IMR-90 (cell line): ENCODE data around the gene UCK2. TPM values are rescaled to one million over a fixed set of nuclear protein-coding genes. Genes with fewer than 3 reads are reported as not detected.

Source experiments
- ATAC-seq: fragments of 200-7000 bp; cut with Tn5 transposase; 2 replicates; pipeline ENCODE4 v1.9.1; 2020; ENCODE audit warnings: low read depth, mild to moderate bottlenecking, moderate library complexity
- BruUV-seq: library from RNA; stranded (reverse); fragments of 400-500 nt; replicated peaks from 2 replicates; lab custom pipeline; 2021; lab: Mats Ljungman, UMichigan
- CTCF ChIA-PET: fragments of 300-600 bp; formaldehyde crosslinking; extraction: SDS; loops from one replicate; lab custom pipeline; 2021; ENCODE audit warnings: antibody characterized with exemption; lab: Yijun Ruan, JAX
- POLR2A ChIA-PET: fragments of 300-600 bp; sonication (Branson Sonifier 250); formaldehyde crosslinking; loops from one replicate; lab custom pipeline; 2022; ENCODE audit warnings: antibody characterized with exemption; ENCODE audit not compliant: unreplicated experiment; lab: Charles Lee
- DNase-seq: peaks from one replicate; pipeline ENCODE4 v3.0.0; 2013
- H2AFZ ChIP-seq: replicated peaks from 2 replicates; pipeline ENCODE3; 2013; ENCODE audit warnings: low read length, mild to moderate bottlenecking; ENCODE audit not compliant: poor library complexity
- H2AK5ac ChIP-seq: 2 replicates; pipeline ENCODE4 v1.6.1; 2013; ENCODE audit warnings: low read depth, low read length, inconsistent platforms
- H2AK9ac ChIP-seq: replicated peaks from 2 replicates; pipeline ENCODE3; 2013; ENCODE audit warnings: mild to moderate bottlenecking, low read depth, low read length, moderate library complexity; ENCODE audit not compliant: poor library complexity
- H2BK120ac ChIP-seq: 2 replicates; pipeline ENCODE4 v1.6.1; 2013; ENCODE audit warnings: low read depth, low read length, inconsistent platforms
- H2BK15ac ChIP-seq: 3 replicates; pipeline ENCODE4 v1.6.1; 2013; ENCODE audit warnings: low read depth, low read length, inconsistent platforms
- H2BK20ac ChIP-seq: 2 replicates; pipeline ENCODE4 v1.6.1; 2013; ENCODE audit warnings: low read depth, mild to moderate bottlenecking, inconsistent platforms, low read length, moderate library complexity
- H2BK5ac ChIP-seq: 2 replicates; pipeline ENCODE4 v1.6.1; 2013; ENCODE audit warnings: mild to moderate bottlenecking, low read depth, low read length, inconsistent platforms; ENCODE audit not compliant: poor library complexity, severe bottlenecking
- H3K14ac ChIP-seq: replicated peaks from 2 replicates; pipeline ENCODE4 v1.6.1; 2013; ENCODE audit warnings: low read depth, low read length, inconsistent platforms
- H3K18ac ChIP-seq: 2 replicates; pipeline ENCODE4 v1.6.1; 2013; ENCODE audit warnings: low read depth, low read length, control low read depth
- H3K23ac ChIP-seq: 2 replicates; pipeline ENCODE4 v1.6.1; 2013; ENCODE audit warnings: low read depth, low read length, inconsistent platforms
- H3K27ac ChIP-seq: 2 replicates; pipeline ENCODE4 v1.5.1; 2013; ENCODE audit warnings: mild to moderate bottlenecking, control low read depth, low read length; ENCODE audit not compliant: insufficient read depth
- H3K27me3 ChIP-seq: 2 replicates; pipeline ENCODE4 v1.6.1; 2013; ENCODE audit warnings: low read length; ENCODE audit not compliant: control insufficient read depth, insufficient read depth
- H3K36me3 ChIP-seq: 2 replicates; pipeline ENCODE4 v1.6.1; 2013; ENCODE audit warnings: low read length, mixed read lengths; ENCODE audit not compliant: control insufficient read depth, insufficient read depth
- H3K4ac ChIP-seq: 2 replicates; pipeline ENCODE4 v1.6.1; 2013; ENCODE audit warnings: low read depth, low read length, inconsistent platforms
- H3K4me1 ChIP-seq: 2 replicates; pipeline ENCODE4 v1.6.1; 2013; ENCODE audit warnings: low read length, mixed read lengths; ENCODE audit not compliant: control insufficient read depth, insufficient read depth
- H3K4me2 ChIP-seq: 2 replicates; pipeline ENCODE4 v1.6.1; 2013; ENCODE audit warnings: low read depth, mild to moderate bottlenecking, control low read depth, low read length, moderate library complexity
- H3K4me3 ChIP-seq: 2 replicates; pipeline ENCODE4 v1.5.1; 2013; ENCODE audit warnings: low read depth, mild to moderate bottlenecking, control low read depth, low read length, moderate library complexity; ENCODE audit not compliant: insufficient read depth
- H3K56ac ChIP-seq: 2 replicates; pipeline ENCODE4 v1.6.1; 2013; ENCODE audit warnings: low read length, inconsistent platforms; ENCODE audit not compliant: insufficient read depth; ENCODE audit errors: extremely low read depth
- H3K79me1 ChIP-seq, 2 experiments: 2 replicates each; pipeline ENCODE4 v1.6.1; 2013; ENCODE audit warnings: low read length in 2 of 2, inconsistent platforms in 1 of 2, low read depth in 1 of 2
- H3K9ac ChIP-seq: 2 replicates; pipeline ENCODE4 v1.6.1; 2013; ENCODE audit warnings: low read depth, low read length, control low read depth
- H3K9me1 ChIP-seq: 2 replicates; pipeline ENCODE4 v1.6.1; 2013; ENCODE audit warnings: low read length, inconsistent platforms; ENCODE audit not compliant: insufficient read depth
- H3K9me3 ChIP-seq: 2 replicates; pipeline ENCODE4 v1.6.1; 2013; ENCODE audit warnings: low read length; ENCODE audit not compliant: control insufficient read depth, insufficient read depth
- H4K20me1 ChIP-seq: 2 replicates; pipeline ENCODE4 v1.6.1; 2013; ENCODE audit warnings: low read length, inconsistent platforms; ENCODE audit not compliant: insufficient read depth
- H4K5ac ChIP-seq: 2 replicates; pipeline ENCODE4 v1.6.1; 2013; ENCODE audit warnings: mild to moderate bottlenecking, low read depth, low read length, control low read depth
- H4K8ac ChIP-seq, 2 experiments: 2 replicates each; pipeline ENCODE4 v1.6.1; 2013; ENCODE audit warnings: low read depth in 2 of 2, low read length in 2 of 2, control low read depth in 1 of 2, inconsistent platforms in 1 of 2
- H4K91ac ChIP-seq: 2 replicates; pipeline ENCODE4 v1.6.1; 2013; ENCODE audit warnings: low read depth, low read length, inconsistent platforms; ENCODE audit not compliant: insufficient read depth
- BHLHE40 ChIP-seq: fragments of 150-350 bp; IDR thresholded peaks from 2 replicates; pipeline ENCODE4 v1.6.1; 2016; ENCODE audit warnings: mild to moderate bottlenecking, low read depth, low read length
- CHD1 ChIP-seq: IDR thresholded peaks from 2 replicates; pipeline ENCODE4 v1.6.1; 2012; ENCODE audit warnings: low read depth, low read length, improper control_type of control experiment
- CTCF ChIP-seq: conservative IDR thresholded peaks from 2 replicates; pipeline ENCODE4 v1.5.1; 2012; ENCODE audit warnings: mild to moderate bottlenecking, low read depth, low read length, improper control_type of control experiment
- ELK1 ChIP-seq: fragments of 150-350 bp; IDR thresholded peaks from 2 replicates; pipeline ENCODE4 v1.6.1; 2016; ENCODE audit warnings: low read depth, mild to moderate bottlenecking, low read length, moderate library complexity, borderline replicate concordance
- FOS ChIP-seq: fragments of 150-350 bp; IDR thresholded peaks from 2 replicates; pipeline ENCODE4 v1.6.1; 2016; ENCODE audit warnings: low read depth, low read length
- MAZ ChIP-seq: IDR thresholded peaks from 2 replicates; pipeline ENCODE4 v1.6.1; 2012; ENCODE audit warnings: low read depth, mild to moderate bottlenecking, low read length, improper control_type of control experiment, moderate library complexity, borderline replicate concordance
- MXI1 ChIP-seq: IDR thresholded peaks from 2 replicates; pipeline ENCODE4 v1.6.1; 2012; ENCODE audit warnings: low read depth, mild to moderate bottlenecking, low read length, moderate library complexity, borderline replicate concordance
- NFE2L2 ChIP-seq: fragments of 150-350 bp; IDR thresholded peaks from 2 replicates; pipeline ENCODE4 v1.6.1; 2016; ENCODE audit warnings: low read depth, mild to moderate bottlenecking, low read length
- POLR2A ChIP-seq: IDR thresholded peaks from 2 replicates; pipeline ENCODE4 v1.6.1; 2012; ENCODE audit warnings: mild to moderate bottlenecking, low read depth, low read length
- RAD21 ChIP-seq: IDR thresholded peaks from 2 replicates; pipeline ENCODE4 v1.6.1; 2012; ENCODE audit warnings: low read length, improper control_type of control experiment
- RCOR1 ChIP-seq: IDR thresholded peaks from 2 replicates; pipeline ENCODE4 v1.6.1; 2012; ENCODE audit warnings: mild to moderate bottlenecking, low read length, improper control_type of control experiment; ENCODE audit not compliant: insufficient replicate concordance
- RFX5 ChIP-seq: IDR thresholded peaks from 2 replicates; pipeline ENCODE4 v1.8.0; 2012; ENCODE audit warnings: low read depth, mild to moderate bottlenecking, low read length, moderate library complexity
- SMC3 ChIP-seq: fragments of 150-350 bp; IDR thresholded peaks from 2 replicates; pipeline ENCODE4 v1.6.1; 2016; ENCODE audit warnings: low read depth, mild to moderate bottlenecking, antibody characterized with exemption, low read length, moderate library complexity
- USF2 ChIP-seq: fragments of 150-350 bp; IDR thresholded peaks from 2 replicates; pipeline ENCODE4 v1.6.1; 2017; ENCODE audit warnings: mild to moderate bottlenecking, antibody characterized with exemption, low read length, low read depth
- WGBS, 2 experiments: methylation state at CpG; one replicate each; pipeline versions ENCODE4 v1.1.5 to v1.1.7; 2013; ENCODE audit warnings: missing lambda C conversion rate in 2 of 2; ENCODE audit not compliant: insufficient read length in 1 of 2; ENCODE audit errors: extremely low coverage in 2 of 2; 5-methylcytosine and 5-hydroxymethylcytosine counted together
- dilution Hi-C: fragments of 300-500 bp; cut with HindIII; formaldehyde crosslinking; loops from one replicate; pipeline ENCODE4 v1.14.3; 2018; ENCODE audit warnings: low sequenced_read_pairs; ENCODE audit not compliant: unreplicated experiment
- in situ Hi-C: fragments of 300-500 bp; cut with MboI; formaldehyde crosslinking; loops from 3 replicates; pipeline ENCODE4 v1.14.3; 2019; ENCODE audit warnings: low sequenced_read_pairs, inconsistent platforms, mixed read lengths
- intact Hi-C: fragments of 100-400 bp; cut with micrococcal nuclease; formaldehyde crosslinking; loops from 2 replicates; pipeline ENCODE4 v1.10.0; 2022
- polyA plus RNA-seq, 3 experiments: library from polyadenylated mRNA; depleted of rRNA; stranded (reverse); fragments of >200 nt; gene quantifications; 2 replicates each; pipeline ENCODE4 v1.2.3, GENCODE V29; 2012; ENCODE audit warnings: low replicate concordance in 1 of 3
- total RNA-seq: library from RNA; depleted of rRNA; stranded (reverse); fragments of >200 nt; gene quantifications from 2 replicates; pipeline ENCODE4 v1.2.3, GENCODE V29; 2012

Gene UCK2
- total and polyA plus RNA-seq, 2 of the 4 experiments (the other 2 are of a cell fraction) = 83.0 to 87.8 TPM

GRCh38 chr1:165900576-165901380 is 73.4 kb downstream of the UCK2 start:
- Histone ChIP-seq H2AK9ac (peak overlapping the region; percentile 73), H2BK5ac (peak overlapping the region; percentile 99), H3K27ac (peak overlapping the region; percentile 94), H3K56ac (peak overlapping the region; percentile 70), H3K79me1 (peaks cover 47 to 88% of the 10 kb centered on the region in 2 experiments), H4K8ac (peak overlapping the region; percentile 70 to 99; a peak in 3 of 4 replicates), H3K4me2 (peak overlapping the region; percentile 43), H3K14ac (peak overlapping the region; percentile 96), H2AFZ (peak overlapping the region; percentile 41), H3K4me3 (no peak overlapping the region), H2BK120ac (peak overlapping the region; percentile 100), H3K4me1 (peaks cover 55% of the 10 kb centered on the region), H4K91ac (peak overlapping the region; percentile 99), H3K9ac (peak overlapping the region; percentile 43), H3K23ac (peak overlapping the region; percentile 90), H3K9me1 (peaks cover 48% of the 10 kb centered on the region), H2BK20ac (peak overlapping the region; percentile 91), H3K18ac (peak overlapping the region; percentile 98), H2BK15ac (peak overlapping the region; percentile 97; the same call in 2 of the 3 replicates), H4K5ac (peak overlapping the region; percentile 95), H3K27me3 (no peaks in the 10 kb centered on the region), H3K9me3 (no peaks in the 10 kb centered on the region), H3K36me3 (peaks cover 8% of the 10 kb centered on the region), H2AK5ac (peak overlapping the region; percentile 100), H3K4ac (peak overlapping the region; percentile 97), H4K20me1 (no peaks in the 10 kb centered on the region)
- ChIA-PET CTCF (interaction anchor here (1.6 kb wide), 1 partner anchor 29 kb away, joined by 4 read pairs; no protein-coding TSS in a partner anchor), POLR2A (no interaction called here)
- 51% methylated on average over 8 of the region's 22 CpGs; no CpG with 5 or more reads in 1 of the 2 experiments for WGBS, 2 experiments
- in situ Hi-C loops = no loop called here
- ATAC-seq (no peak), DNase-seq (no peak)
- intact Hi-C loops = no loop called here
- dilution Hi-C loops = no loop called here
- BruUV-seq = no TSS peak
- TF ChIP-seq MXI1 (no peak), RCOR1 (no peak), USF2 (no peak), BHLHE40 (no peak), CTCF (no peak), SMC3 (no peak), RFX5 (no peak), ELK1 (no peak), NFE2L2 (no peak), MAZ (no peak), FOS (no peak), POLR2A (no peak), RAD21 (no peak), CHD1 (no peak)
